Suppressor macrophage (primary cell): ENCODE measurements around the gene KAT2A.

Experiments
- DNase-seq, 4 experiments: peaks; one replicate each; pipeline ENCODE4 v3.0.0-alpha.2; 2020 to 2022

KAT2A gene

DNA sequence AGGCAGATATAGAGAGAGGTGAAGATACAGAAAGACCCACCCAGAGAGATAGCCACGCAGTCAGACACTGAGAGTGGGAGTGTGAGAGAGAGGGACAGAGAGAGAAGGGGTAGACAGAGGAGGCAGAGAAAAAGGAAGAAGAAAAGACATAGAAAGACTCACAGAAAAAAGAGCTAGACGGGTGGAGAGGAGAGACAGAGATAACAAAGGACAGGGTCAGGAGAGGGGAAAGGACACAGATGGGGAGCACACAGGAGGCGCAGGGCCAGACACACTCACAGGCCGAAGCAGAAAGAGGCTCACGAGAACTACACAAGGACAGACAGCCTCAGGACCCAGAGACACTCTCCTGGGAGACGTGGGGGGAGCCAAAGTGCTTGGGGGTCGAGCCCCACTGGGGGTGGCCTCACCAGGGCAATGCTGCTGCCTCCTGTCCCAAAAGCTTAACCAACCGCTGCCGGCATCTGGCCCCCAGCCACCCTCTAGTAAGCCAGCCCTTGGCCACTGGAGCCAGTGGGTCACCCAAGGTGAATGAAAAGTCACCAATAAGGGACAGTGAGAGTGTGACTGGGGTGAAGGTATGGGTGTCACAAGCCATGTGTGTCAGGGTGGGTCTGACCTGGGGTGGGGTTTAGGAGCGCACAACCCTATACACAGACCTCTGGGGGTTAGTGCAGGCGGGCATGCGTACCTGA lies 26.6 kb downstream of the KAT2A start:
- DNase-seq = no peak

DNA sequence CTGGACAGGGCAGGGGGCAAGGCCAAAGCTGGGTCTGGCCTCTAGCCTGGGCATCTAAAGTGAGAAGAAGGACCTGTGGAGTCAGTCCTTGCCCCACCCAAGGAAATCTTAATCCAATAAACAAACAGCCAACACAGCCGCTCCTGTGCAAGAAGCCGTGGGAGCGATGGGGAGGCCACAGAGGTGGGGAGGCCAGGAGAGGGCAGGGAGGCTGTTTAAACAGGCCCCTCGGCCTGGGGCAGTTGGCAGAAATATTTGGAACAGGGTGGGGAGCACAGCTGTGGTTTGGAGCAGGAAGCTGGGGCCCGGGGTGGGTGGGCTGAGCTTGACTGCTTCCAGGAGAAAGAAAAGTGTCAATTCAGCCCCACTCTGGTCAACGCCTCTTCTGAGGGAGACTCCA lies 28.2 kb downstream of the KAT2A start:
- no peak for DNase-seq

DNA sequence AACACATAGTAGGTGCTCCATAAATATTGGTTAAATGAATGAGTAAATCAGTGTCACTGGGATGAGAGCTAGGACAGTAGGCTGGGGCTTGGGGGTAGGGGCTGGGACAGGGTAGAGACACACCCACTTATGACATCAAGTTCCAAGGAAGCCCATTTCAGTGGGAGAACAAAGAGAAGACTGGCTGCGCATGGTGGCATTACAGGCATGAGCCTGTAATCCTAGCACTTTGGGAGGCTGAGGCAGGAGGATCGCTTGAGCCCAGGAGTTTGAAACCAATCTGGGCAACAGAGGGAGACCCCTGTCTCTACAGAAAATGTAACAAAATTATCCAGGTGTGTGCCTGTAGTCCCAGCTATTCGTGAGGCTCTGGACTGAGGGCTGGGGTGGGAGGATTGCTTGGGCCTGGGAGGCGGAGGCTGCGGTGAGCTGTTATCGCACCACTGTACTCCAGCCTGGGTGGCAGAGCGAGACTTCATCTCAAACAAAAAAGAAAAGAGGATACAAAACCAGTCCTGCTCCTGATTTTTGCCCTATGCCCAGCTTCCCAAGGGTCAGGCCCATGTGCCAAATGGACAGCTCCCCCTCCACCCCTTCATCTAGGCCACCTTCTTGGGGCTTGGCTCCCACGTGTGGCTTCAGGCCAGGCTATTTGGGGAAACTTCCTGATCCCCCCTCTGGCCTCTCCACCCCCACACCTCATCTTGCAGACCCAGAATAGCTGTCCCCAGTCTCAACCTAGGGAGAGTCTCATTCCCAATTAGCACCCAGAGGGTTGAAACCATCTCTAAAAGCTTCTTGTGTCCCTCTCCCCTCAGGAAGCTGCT lies 30.0 kb downstream of the KAT2A start:
- no peak for DNase-seq

DNA sequence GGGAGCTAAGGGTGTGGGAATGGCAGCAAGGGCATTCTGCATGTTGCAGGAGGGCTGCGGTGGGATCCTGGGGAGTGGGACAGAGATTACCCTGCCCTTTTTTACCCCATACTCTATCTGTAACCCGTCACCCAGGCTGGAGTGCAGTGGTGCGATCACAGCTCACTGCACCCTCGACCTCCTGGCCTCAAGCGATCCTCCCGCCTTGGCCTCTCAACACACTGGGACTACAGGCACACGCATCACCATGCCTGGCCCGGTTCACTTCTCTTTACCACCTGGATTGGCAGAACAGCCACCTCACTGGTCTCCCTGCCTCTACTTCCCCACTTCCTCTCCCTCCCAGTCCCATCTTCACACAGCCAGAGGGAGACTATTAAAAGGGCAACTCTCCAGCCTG lies 32.4 kb downstream of the KAT2A start:
- no peak for DNase-seq

DNA sequence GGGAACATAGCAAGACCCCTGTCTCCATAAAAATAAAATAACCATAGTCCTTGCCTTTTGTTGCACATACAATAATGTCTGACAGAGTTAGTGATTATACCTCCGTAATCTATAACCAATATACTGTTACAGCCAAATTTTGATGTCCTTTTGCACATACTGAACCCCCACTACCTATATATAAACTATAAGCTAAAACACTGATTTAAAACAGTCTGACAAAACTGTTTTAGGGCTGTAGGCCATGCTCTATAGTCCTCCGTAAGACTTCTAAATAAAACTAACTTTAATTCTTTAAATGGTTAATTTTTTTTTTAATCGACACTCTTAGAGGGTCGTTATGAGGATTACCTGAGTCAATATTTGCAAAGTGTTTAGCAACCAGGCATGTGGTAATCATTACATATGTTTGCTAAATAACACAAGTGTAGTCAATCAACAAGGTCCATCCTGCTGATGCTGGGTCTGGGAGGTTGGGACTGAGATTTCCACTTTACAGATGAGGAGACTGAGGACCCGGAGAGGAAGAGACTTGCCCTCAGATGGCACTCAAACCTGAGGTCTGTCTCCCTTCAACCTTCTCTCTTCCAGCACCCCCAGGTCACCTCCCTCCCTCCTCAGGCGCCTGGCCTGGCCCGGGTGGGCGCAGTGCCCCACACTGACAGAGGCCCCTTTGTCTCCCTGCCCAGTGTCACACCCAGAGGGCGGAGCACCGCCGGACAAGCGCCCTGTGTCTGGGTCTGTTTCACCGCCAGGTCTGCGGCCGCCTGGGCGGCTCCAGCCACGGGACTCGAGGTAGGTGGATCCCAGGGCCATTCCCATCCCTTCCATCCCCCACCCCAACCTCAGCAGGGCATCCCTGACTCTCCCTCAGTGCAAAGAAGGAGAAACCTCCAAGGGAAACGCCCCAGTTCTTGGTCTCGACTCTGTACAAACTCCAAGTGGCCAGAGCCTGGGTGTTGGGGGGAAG lies 33.1 kb downstream of the KAT2A start:
- no peak for DNase-seq

DNA sequence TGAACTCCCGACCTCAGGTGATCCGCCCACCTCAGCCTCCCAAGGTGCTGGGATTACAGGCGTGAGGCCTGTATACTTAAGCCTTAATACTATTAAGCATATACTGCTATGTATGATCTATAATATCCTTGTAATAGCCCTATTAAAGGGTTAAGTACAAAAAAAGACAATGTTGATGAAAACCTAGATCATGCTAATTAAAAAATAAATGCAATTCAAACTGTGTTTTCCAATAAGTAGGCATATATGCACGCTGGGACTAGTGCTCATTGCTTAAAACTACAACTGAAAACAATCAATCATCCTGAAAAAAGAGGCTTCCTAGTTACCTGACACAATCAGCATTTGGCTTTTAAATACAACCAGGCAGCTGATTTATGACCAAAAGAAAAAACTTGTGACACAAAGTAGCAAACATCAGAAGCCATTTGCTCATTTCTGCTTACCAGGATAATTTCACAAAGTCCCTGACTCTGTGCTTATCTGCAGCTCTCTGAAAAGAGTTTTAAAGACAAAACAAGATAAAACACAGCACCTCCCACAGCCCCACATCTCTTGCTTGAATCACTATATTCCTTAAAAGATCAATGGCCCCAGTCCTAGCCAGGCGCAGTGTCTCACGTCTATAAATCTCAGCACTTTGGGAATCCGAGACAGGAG lies 34.0 kb downstream of the KAT2A start:
- no peak for DNase-seq

DNA sequence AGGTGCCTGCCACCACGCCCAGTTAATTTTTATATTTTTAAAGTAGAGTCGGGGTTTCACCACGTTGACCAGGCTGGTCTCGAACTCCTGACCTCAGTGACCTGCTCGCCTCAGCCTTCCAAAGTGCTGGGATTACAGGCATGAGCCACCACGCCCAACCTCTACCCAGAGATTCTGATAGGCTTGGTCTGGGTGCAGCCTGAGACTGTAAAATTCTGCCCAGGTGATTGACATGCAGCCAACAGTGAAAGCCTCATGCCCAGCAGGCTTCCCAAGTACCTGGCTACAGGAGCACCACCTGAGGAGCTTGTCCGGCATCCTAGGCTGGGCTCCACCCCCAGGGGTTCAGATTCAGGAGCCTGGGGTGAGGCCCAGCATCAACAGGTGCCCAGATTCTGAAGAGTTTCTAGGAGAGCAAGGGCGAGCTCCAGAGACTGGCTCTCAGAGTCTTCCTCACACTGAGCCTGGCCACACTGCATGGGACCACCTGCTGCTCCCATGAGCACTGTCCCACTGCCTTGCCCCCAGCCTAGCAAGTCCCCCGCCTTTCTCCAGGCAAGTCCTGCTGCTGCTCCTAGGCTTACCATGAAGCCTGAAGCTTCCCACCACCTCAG lies 39.5 kb downstream of the KAT2A start:
- no peak for DNase-seq

DNA sequence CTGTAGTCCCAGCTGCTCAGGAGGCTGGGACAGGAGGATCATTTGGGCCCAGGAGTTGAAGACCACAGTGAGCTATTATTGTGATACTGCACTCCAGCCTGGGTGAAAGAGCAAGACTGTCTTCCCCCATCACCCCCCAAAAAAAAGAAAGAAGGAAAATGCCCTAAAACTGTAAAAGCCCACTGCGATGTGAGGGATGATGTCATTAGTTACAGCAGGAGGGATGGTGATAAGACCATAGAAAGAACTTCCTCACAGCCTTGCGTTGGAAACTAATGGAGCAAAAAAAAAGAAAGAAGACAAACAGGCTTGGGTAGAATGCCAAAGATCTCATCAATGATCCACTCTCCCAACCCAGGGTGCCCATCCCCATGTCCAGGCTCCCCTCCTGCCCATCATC lies 41.6 kb downstream of the KAT2A start:
- no peak for DNase-seq

DNA sequence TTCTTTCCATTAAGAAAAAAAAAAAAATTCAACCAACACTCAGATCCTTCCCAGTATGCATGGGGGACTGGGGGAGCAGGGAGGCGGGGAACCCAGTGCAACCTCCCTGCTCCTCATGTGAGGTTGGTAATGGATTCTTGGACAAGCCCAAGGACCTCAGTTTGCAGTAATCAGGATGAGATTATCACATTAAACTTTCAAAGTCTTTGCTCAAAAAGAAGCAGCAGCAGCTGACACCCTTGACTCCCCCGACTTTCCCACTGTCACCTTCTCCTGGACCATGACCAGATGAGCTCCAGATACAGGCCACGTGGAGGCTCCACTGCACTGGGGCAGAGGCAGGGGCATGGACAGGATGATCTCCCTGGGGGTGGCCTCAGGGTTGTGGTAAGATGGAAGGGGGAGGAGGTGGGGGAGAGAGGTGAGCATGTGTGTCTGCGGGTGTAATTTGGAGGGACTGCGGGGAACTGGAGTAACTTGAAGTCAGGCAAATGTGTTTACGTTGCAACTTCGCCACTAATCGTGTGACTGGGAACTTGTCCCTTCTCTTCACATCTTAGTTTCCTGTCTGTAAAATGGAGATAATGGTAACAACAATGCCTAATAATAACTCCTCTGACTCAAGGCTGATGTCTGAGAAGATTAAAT lies 42.6 kb downstream of the KAT2A start:
- no peak for DNase-seq

DNA sequence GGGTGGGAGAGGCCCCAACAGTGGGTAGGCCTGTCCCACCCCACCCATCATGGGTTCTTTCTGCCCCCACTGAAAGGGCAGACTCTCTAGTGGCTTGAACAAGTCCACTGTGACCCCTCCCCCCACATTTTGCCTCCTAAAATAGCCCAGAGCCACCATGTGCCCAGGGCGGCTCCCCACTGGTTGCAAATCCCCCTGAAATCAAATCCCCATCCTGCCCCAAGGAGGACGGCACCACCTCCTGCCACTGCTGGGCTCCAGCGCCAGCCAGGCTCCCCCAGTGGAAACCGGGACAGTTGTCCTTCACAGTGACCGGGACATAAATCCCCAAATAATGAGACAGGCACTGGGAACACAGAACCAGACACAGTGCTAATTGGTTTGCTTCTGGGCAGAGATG lies 43.4 kb downstream of the KAT2A start:
- DNase-seq = no peak

DNA sequence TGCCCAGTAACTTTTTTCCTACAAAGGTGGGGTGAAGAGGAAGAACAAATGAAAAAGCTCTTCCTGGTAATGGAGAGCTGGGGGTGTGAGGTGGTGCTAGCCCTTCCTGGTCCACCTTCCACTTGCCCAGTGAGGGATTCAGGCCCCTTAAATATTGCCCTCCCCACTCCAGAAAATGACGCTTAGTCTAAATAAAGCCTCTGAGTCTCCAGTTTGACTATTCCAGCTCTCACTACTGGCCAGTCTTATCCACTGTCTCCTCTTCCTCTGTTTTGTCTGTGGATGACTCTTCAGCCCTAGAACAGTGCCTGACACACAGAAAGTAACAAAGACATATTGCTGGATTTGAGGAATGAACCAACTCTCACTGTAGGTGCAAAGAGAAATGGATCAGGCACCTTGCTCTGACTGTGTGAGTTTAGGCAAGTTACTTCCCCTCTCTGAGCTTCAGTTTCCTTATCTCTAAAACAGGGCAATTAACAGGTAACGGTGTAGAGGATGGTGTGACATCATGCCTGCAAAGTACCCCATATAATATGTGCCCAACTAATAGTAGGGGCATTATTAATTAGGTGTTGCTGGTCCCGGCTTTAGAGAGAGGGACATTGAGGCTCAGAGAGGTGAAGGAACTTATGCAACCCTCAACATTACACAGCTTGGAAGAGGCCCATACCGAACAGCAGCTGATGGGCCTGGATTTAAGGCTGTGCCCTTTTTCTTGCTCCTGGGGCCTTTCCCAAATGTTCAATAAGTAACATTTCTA lies 44.2 kb downstream of the KAT2A start:
- no peak for DNase-seq

DNA sequence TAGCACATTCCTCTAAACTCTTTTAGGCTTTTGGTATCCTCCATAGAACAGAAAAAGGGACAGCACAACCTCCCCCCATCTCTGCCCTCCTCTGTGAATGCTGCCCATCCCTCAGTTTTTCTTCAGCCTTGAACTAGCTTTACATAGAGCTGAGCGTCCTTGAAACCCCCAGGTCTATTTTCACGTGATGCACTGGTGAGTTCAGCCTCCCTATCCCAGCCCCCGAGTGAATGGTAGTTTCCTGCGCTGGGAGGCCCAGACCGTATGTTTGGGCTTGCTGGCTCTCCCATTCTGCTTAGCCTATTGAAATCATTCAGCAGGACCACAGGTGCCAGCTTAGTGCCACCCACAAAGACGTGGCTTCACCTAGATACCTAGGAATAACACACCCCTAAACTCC lies 45.4 kb downstream of the KAT2A start:
- no peak for DNase-seq

DNA sequence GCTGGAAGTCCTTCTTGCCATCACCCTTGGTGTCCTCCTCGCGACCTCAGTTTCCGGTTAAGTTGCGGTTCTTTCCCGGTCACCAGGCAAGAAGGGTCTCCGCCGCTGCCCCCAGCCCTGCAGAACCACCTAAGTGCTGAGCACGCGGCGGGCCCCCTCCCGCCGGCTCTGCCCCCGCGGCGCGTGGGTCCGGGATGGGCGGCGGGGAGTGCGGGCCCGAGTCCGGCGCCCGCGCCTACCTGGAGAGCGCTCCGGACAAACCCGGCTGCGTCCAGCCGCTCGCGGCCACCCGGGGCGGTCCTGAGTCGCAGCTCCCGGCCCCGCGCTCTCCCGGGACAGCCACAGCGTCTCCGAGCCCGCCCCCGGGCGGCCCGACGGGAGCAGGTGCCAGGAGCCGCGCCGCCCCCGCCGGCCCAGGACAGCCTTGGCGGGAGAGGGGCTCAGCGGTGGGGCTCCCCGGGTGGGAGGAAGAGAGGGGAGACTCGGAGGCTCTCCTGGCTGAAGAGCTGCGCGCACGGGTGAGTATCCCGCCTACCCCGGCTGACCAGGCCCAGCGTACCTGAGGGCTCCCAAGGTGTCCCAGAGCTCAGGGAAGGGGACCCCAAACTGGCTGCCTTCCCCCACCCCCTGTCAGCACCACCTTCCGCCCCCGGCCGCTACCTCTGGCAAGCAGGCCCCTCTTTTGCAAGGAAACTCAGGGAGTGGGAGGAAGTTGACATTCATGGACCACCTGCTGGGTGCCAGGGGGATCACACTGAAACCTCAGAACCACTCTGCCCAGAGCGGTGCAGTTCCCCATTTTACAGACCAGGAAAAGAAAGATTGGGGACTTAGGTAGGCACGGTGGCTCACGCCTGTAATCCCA lies 48.6 kb downstream of the KAT2A start:
- peak in 3 of 4 experiments; percentile 15 to 61 (median 29) for DNase-seq

DNA sequence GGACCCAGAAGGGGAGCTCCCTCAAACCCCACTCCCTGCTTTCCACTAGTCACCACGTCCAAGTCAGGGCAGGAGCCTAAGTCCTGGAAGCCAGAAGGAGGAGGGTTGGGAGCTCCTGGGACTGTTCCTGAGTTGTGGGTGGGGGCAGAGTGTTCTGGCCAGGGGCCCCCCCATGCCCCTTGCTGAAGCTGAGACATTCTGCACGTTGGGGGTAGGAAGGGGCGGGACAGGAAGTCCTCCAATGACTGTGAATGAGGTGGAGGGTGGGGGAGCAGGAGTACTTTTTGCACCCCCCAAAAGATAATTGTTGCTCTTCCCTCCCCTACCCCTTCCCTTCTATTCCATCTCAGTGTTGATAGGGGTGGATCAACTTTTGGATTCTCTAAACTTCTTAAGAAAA lies 49.4 kb downstream of the KAT2A start:
- no peak for DNase-seq

DNA sequence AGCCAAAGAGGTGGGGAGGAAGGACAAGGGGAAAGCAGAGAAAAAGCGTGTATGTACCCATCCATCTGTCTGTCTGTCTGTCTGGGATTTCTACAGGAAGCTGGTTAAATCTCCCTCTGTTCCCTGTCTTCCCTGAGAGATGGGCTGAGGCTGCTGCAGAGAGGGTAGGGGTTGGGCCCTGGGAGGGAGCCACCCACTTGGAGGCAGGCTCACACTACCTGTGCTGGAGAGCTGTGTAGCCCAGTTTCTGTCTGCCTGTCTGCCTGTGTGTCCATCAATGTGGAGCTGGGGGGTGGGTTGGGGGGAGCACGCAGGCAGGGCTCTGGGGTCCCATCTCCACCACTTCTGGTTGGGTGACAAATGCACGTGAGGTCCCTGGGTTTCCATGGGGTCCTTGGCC lies 52.2 kb downstream of the KAT2A start:
- DNase-seq = no peak

DNA sequence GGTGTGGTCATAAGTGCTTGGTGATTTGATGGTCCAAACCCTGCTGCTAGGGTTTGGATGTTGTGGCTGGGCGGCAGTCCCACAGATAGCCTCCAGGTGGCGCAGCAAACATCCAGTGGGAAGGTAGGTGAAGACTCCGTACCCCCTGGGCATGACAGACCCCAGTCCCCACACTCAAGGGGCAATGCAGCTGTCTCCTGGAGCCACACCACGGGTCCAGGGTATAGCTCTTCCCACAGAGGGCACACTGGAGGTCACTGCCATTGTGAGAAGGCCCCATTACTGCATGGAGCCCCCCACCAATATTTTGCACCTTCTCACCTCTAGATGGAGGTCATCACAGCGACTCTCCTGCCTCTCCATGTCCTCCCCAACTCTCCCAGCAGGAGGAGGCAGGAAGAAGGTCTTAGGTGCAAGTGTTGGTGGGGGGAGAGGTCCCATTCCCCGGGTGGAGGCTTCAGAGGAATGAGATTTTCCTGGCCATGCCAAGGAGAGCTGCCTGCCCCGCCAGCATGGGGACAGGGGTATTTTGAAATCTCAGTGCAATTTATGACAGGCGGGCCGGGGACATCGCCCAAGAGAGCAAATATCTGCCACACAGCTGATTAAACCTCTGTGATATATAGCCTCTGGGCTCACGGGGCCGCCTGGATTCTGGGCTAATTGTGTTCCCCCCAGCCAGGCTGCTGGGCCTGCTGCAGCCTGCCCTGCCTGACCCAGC lies 53.6 kb downstream of the KAT2A start:
- peak; percentile 56 to 83 (median 72) for DNase-seq

DNA sequence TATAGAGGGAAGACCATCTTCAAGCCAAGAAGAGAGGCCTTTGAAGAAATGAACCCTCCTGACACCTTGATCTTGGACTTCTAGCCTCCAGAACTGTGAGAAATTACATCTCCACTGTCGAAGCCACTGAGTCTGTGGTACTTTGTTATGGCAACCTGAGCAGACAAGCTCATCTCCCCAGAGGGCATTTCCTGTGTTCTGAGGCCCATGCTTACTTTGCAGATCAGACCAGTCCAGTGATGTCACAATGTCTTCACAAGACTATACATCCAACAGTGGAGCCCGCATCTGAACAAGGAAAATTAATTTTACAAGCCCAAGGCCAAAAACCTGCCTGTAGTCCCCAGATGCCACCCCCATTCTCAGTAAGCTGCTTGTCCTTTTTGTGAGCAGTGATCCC lies 56.0 kb downstream of the KAT2A start:
- DNase-seq = peak in 3 of 4 experiments; percentile 17 to 22 (median 21)
